Activated CD8-positive, alpha-beta memory T cell treated with anti-CD3 and anti-CD28 coated beads for 4 hours (primary cell): ENCODE results near the gene HBA2.
"Not testable (repeated sequence)": the region's sequence is repeated elsewhere in the genome, so short reads cannot be mapped to it uniquely, and the experiment has no call there.

Experiments
- DNase-seq, 2 donors: peaks; one replicate each; pipeline ENCODE4 v3.0.0-alpha.2; 2020; ENCODE audit warnings: low read depth in 2 of 2

The HBA2 gene

GRCh38 chr16:172374-172941 lies at the start of gene HBA2:
HBA2 (plus strand) TSS chr16:172876; CDS start chr16:172913, 37 bp downstream.
- DNase-seq = not testable (repeated sequence)

GRCh38 chr16:123558-124350 lies 48.9 kb upstream of the HBA2 start:
- not testable (repeated sequence) for DNase-seq

GRCh38 chr16:125011-125410 lies 47.7 kb upstream of the HBA2 start:
- DNase-seq = no peak

DNA sequence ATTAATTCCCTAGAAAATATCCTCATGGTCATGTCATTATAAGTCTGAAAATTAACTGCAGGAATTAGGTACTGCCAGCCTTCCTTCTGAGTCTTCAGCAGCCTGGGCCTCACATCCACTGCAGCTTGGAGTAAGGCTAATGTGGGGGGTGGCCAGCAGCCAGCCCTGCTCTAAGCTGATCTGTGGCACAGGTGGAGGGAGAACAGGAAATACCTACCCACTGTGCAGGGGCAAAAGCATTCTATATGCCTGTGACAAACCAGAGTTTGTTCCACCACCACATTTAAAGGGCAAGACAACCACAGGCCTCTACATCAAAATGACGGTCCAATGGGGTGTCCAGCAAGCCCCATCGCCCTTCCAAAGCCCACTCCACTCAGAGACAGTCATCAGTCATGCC lies 43.6 kb upstream of the HBA2 start:
- no peak for DNase-seq

- DNase-seq = no peak
Measured at GRCh38 chr16:130533-131173, 42.0 kb upstream of the HBA2 start.

DNA sequence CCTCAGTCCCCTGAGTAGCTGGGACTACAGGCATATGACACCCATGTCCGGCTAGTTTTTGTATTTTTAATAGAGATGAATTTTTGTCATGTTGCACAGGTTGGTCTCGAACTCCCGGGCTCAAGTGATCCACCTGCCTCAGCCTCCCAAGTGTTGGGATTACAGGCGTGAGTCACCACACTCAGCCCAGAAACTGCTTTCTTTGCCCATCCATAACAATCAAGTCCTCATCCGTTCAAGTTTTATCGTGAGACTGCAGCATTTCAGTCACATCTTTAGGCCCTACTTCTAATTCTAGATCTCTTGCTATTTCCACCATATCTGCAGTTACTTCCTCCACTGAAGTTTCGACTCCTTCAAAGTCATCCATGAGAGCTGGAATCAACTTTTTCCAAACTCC lies 40.6 kb upstream of the HBA2 start:
- DNase-seq = no peak

- DNase-seq = no peak
Measured at GRCh38 chr16:133716-134115, 39.0 kb upstream of the HBA2 start.

DNA sequence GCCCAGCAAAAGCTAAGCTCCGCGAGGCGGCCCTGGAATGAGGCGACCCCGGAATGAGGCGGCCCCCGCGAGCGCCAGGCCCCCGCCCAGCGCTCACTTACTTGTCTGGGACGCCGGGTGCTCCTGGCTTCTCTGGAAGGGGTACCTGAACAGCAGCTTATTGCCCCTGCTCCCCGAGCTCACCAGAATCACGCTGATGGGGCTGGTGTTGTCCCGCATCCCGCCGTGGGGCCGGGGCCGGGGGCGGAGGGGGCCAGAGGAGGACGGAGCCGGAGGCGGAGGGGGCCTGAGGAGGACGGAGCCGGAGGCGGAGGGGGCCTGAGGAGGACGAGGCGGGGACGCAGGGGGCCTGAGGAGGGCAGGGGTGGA lies 34.6 kb upstream of the HBA2 start:
- DNase-seq = no peak

- no peak for DNase-seq
Measured at GRCh38 chr16:140175-140857, 32.4 kb upstream of the HBA2 start.

- no peak for DNase-seq
Measured at GRCh38 chr16:142405-142967, 30.2 kb upstream of the HBA2 start.

- no peak for DNase-seq
Measured at GRCh38 chr16:143047-143446, 29.6 kb upstream of the HBA2 start.

GRCh38 chr16:143456-143855 lies 29.2 kb upstream of the HBA2 start:
- no peak for DNase-seq

- no peak for DNase-seq
Measured at GRCh38 chr16:144797-145252, 27.9 kb upstream of the HBA2 start.

DNA sequence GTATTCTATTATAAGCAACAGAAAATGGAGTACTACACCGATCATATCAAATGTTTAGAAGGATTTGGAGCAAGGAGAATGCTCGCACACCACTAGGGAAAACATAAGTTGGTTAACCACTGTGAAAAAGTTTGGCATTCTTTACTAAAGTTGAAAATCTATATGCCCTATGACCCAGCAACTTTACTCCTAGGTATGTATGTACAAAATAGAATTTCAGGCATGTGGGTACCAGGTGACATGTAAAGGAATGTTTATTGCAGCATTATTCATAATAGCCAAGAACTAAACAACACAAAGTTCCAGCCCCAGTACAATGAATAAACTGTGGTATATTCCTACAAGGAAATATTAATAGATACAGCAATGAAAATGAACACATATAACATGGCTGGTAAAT lies 26.0 kb upstream of the HBA2 start:
- no peak for DNase-seq

GRCh38 chr16:149024-149660 lies 23.5 kb upstream of the HBA2 start:
- DNase-seq = no peak

- DNase-seq = no peak
Measured at GRCh38 chr16:152141-153128, 20.2 kb upstream of the HBA2 start, which contains the start of gene HBZ. HBZ (plus strand) TSS chr16:152644; CDS start chr16:152910, 266 bp downstream.

- not testable (repeated sequence) for DNase-seq
Measured at GRCh38 chr16:153129-153521, 19.6 kb upstream of the HBA2 start.

DNA sequence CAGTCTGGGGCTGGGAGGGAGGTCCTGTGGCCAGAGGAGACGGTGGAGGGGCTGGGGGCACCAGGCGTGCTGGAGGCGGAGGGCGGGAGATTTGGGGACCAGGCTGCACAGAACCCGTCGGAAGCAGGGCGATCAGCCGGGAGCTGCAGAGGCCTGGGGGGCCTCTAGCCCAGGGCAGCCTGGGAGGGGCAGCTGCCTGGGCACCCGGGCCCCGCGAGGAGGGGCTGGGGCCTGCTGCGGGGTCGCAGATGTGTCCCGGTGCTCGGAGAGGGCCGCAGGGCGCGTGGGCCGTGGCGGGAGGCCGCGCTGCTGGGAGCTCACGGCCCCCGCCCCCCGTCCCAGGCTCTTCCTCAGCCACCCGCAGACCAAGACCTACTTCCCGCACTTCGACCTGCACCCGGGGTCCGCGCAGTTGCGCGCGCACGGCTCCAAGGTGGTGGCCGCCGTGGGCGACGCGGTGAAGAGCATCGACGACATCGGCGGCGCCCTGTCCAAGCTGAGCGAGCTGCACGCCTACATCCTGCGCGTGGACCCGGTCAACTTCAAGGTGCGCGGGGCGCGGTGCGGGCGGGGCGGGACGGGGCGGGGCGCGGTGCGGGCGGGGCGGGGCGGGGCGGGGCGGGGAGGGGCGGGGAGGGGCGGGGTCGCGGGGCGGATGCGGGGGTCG lies 19.0 kb upstream of the HBA2 start:
- DNase-seq = not testable (repeated sequence)

DNA sequence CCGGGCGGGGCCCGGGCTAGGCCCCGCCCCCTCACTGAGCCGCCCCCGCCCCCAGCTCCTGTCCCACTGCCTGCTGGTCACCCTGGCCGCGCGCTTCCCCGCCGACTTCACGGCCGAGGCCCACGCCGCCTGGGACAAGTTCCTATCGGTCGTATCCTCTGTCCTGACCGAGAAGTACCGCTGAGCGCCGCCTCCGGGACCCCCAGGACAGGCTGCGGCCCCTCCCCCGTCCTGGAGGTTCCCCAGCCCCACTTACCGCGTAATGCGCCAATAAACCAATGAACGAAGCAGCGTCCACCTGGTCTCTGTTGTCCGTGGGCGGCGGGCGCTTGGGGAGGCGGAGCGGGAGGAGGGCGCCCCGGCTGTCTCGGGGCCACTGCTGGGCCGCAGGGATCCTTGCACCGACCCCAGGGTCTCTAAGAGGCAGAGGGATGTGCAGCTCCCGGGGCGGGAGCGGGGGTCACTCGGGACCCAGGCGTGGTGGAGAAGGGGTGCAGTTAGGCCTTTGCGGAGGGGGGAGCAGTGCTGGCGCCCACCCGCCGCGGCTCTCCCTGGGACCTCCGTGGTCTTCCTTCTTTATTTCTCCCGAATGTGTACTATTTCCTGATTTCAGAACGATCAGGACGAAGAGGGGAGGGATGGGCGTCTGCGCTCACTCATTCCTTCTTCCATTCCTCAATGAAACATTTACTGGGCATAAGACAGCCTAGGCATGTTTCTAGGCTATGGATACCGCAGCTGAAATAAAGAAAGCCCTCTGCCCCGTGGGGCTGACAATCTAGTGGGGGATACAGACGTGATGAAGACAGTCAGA lies 18.3 kb upstream of the HBA2 start:
- no peak for DNase-seq
